GM19324 (cell line): Measurements from ENCODE around the gene ZNF106.

Source experiments
- ATAC-seq: cut with Tn5 transposase; IDR thresholded peaks from one replicate; pipeline ENCODE4 v1.9.1; 2021; ENCODE audit warnings: mild to moderate bottlenecking, moderate library complexity; ENCODE audit not compliant: unreplicated experiment, low FRiP score

ZNF106 gene

DNA sequence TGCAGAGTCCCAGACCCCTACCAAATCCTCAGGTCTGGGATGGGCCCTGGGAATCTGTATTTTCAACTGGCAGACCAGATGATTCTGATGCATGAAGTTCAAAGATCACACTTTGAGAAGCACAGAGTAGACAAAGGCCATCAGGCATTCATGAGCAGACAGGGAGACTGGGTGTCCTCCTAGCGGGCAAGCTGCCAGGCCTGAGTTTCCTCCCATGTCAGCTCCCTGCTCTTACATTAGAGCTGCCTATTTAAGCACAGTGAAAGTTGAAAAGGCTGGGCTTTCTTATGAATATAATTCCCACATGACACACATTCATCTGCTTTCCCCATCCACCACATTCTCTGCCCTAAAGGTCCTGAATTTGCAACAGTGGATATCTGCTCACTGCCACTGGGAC lies 117.7 kb downstream of the ZNF106 start:
- ATAC-seq, result no peak

GRCh38 chr15:42371096-42371495 lies 119.8 kb downstream of the ZNF106 start:
- no peak for ATAC-seq

DNA sequence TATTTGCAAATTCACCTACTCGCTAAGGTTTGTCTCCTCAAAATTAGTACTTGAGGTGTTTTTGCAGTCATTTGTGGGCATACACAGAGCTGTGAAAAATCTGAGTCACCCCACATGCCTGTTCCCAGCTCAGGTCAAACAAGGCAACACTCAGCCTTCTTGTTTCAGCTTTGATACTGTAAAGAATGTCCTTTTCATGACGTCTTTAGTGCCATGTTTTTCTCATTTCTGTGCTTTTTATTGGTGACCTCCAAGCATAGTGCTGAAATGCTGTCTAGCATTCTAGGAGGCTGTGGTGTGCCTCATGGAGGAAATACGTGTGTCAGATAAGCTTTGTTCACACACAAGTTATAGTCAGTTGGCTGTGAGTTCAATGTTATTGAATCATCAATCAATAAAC lies 122.8 kb downstream of the ZNF106 start:
- ATAC-seq, result no peak

GRCh38 chr15:42367041-42367440 lies 123.9 kb downstream of the ZNF106 start:
- ATAC-seq, result no peak

GRCh38 chr15:42365921-42366550 lies 124.9 kb downstream of the ZNF106 start:
- ATAC-seq, result no peak

- no peak for ATAC-seq
Measured at GRCh38 chr15:42364529-42364928, 126.4 kb downstream of the ZNF106 start.

DNA sequence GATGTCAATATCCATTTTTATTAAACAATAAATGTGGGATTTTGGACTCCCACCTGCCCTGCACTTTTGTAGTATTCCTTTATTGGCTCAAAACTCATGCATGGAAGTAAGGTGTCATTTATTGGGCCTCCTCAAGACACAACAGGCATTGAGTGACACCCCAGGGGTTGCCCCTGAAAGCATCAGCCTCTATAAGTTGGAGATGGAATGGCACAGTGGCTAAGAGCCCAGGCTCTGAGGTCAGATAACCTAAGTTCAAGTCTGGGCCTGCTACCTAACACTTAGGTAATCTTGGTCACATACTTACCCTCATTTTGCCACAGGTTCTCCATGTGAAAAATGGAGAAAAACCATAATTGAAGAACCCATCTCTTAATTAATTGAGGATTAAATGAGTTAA lies 127.0 kb downstream of the ZNF106 start:
- no peak for ATAC-seq

GRCh38 chr15:42363487-42363886 lies 127.5 kb downstream of the ZNF106 start:
- no peak for ATAC-seq
